Mesendoderm (in vitro differentiated cells): ENCODE results near the gene MAP3K4.

Experiments used
- DNase-seq: peaks from one replicate; pipeline ENCODE4 v3.0.0; 2013
- H2AK5ac ChIP-seq: 2 replicates; pipeline ENCODE4 v1.6.1; 2013; ENCODE audit warnings: low read length, inconsistent platforms
- H2BK120ac ChIP-seq: 2 replicates; pipeline ENCODE4 v1.6.1; 2013; ENCODE audit warnings: low read depth, mild to moderate bottlenecking, low read length, moderate library complexity, mixed read lengths
- H2BK15ac ChIP-seq: replicated peaks from 2 replicates; pipeline ENCODE4 v1.6.1; 2013; ENCODE audit warnings: low read depth, mild to moderate bottlenecking, moderate library complexity
- H2BK5ac ChIP-seq: 2 replicates; pipeline ENCODE4 v1.6.1; 2013; ENCODE audit warnings: low read length, inconsistent platforms
- H3K18ac ChIP-seq: 2 replicates; pipeline ENCODE4 v1.6.1; 2013; ENCODE audit warnings: mild to moderate bottlenecking, low read length, mixed read lengths
- H3K23ac ChIP-seq: one replicate; pipeline ENCODE4 v1.6.1; 2013; ENCODE audit warnings: low read length
- H3K27ac ChIP-seq: 2 replicates; pipeline ENCODE4 v1.5.1; 2013; ENCODE audit warnings: low read depth, mild to moderate bottlenecking, inconsistent platforms, low read length, moderate library complexity
- H3K27me3 ChIP-seq: 2 replicates; pipeline ENCODE4 v1.6.1; 2013; ENCODE audit warnings: low read length, control low read depth, mild to moderate bottlenecking, inconsistent platforms; ENCODE audit not compliant: insufficient read depth, poor library complexity
- H3K36me3 ChIP-seq: 2 replicates; pipeline ENCODE4 v1.6.1; 2013; ENCODE audit warnings: low read length, inconsistent platforms; ENCODE audit not compliant: control insufficient read depth, insufficient read depth
- H3K4ac ChIP-seq: one replicate; pipeline ENCODE4 v1.6.1; 2013; ENCODE audit warnings: low read depth, mild to moderate bottlenecking, low read length, moderate library complexity
- H3K4me1 ChIP-seq: 2 replicates; pipeline ENCODE4 v1.6.1; 2013; ENCODE audit warnings: low read depth, low read length, inconsistent platforms; ENCODE audit not compliant: control insufficient read depth
- H3K4me2 ChIP-seq: 2 replicates; pipeline ENCODE4 v1.6.1; 2013; ENCODE audit warnings: low read length
- H3K4me3 ChIP-seq: 2 replicates; pipeline ENCODE4 v1.5.1; 2013; ENCODE audit warnings: mild to moderate bottlenecking, low read length
- H3K56ac ChIP-seq: one replicate; pipeline ENCODE4 v1.6.1; 2013; ENCODE audit warnings: low read length
- H3K79me1 ChIP-seq: 2 replicates; pipeline ENCODE4 v1.6.1; 2013; ENCODE audit warnings: low read length, inconsistent platforms
- H3K79me2 ChIP-seq: 2 replicates; pipeline ENCODE4 v1.6.1; 2013; ENCODE audit warnings: mild to moderate bottlenecking, low read length; ENCODE audit not compliant: control insufficient read depth, insufficient read depth
- H3K9ac ChIP-seq: 2 replicates; pipeline ENCODE4 v1.6.1; 2013; ENCODE audit warnings: low read length, inconsistent platforms
- H4K5ac ChIP-seq: one replicate; pipeline ENCODE4 v1.6.1; 2013; ENCODE audit warnings: low read length
- H4K8ac ChIP-seq: one replicate; pipeline ENCODE4 v1.6.1; 2013; ENCODE audit warnings: low read depth, mild to moderate bottlenecking, control low read depth, low read length, moderate library complexity
- WGBS: extraction: QIAGEN DNeasy Blood & Tissue Kit; methylation state at CpG from one replicate; pipeline ENCODE4 v1.1.7; 2013; ENCODE audit warnings: low lambda C conversion rate, missing lambda C conversion rate; ENCODE audit not compliant: insufficient coverage; ENCODE audit errors: extremely low coverage; 5-methylcytosine and 5-hydroxymethylcytosine counted together

The MAP3K4 gene

DNA sequence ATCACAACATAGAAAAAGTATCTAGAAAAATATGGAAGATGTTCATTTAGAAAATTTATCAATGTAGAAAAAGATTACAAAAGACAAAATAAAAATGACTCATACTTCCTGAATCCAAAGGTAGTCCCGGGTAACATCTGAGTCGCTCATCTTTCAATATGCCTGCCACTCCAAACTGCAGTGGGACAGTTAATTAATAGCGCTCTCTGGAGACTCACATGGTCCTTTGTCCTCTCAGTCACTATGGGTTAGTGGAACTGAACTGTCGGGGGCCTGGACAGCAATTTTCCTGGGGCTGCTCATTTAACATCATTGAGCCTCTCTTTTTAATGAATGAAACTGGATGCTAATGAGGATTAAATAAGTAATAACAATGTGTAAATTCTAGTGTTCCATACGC is 103.4 kb downstream of the MAP3K4 start:
- Histone ChIP-seq H3K56ac (no peak overlapping the region), H2AK5ac (no peak overlapping the region), H3K4me1 (no peaks in the 10 kb centered on the region), H2BK15ac (no peak overlapping the region), H3K79me2 (no peaks in the 10 kb centered on the region), H3K36me3 (peaks cover 5% of the 10 kb centered on the region), H2BK5ac (no peak overlapping the region), H3K27ac (no peak overlapping the region), H3K4me2 (no peak overlapping the region), H3K4ac (no peak overlapping the region), H3K9ac (no peak overlapping the region), H4K5ac (no peak overlapping the region), H2BK120ac (no peak overlapping the region), H3K4me3 (no peak overlapping the region), H3K18ac (no peak overlapping the region), H3K23ac (no peak overlapping the region), H3K27me3 (no peaks in the 10 kb centered on the region), H4K8ac (no peak overlapping the region), H3K79me1 (no peaks in the 10 kb centered on the region)
- no peak for DNase-seq
- no CpG with 5 or more reads among the region's 5 CpGs for WGBS

DNA sequence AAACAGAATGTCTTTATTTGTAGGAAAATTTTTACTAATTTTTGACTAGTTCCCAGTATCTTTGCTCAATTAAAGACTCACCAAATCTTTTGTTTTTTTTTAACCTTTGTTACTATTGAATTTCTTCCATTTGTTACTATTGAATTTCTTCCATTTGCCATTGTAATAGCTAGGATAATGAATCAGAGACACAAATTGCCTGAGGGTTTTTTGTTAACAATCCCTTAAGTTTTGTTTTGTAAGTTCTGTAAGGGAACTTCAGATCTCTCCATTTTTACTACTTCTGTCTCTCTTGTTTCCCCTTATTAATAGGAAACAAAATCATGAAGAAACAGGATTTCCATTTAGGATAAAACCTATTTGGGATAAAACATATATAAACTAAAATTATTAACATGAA is 104.3 kb downstream of the MAP3K4 start:
- H3K4me1 ChIP-seq = no peaks in the 10 kb centered on the region
- no peaks in the 10 kb centered on the region for H3K27me3 ChIP-seq
- H3K36me3 ChIP-seq = peaks cover 5% of the 10 kb centered on the region
- H3K4me2 ChIP-seq = no peak overlapping the region
- H4K5ac ChIP-seq = no peak overlapping the region
- no peaks in the 10 kb centered on the region for H3K79me1 ChIP-seq
- no peak overlapping the region for H3K27ac ChIP-seq
- no peak overlapping the region for H3K56ac ChIP-seq
- H3K79me2 ChIP-seq = no peaks in the 10 kb centered on the region
- H3K9ac ChIP-seq = no peak overlapping the region
- no peak overlapping the region for H4K8ac ChIP-seq
- no peak overlapping the region for H2BK15ac ChIP-seq
- no peak overlapping the region for H2AK5ac ChIP-seq
- no peak overlapping the region for H3K4me3 ChIP-seq
- H3K23ac ChIP-seq = no peak overlapping the region
- H3K4ac ChIP-seq = no peak overlapping the region
- DNase-seq = no peak
- no peak overlapping the region for H3K18ac ChIP-seq
- no peak overlapping the region for H2BK5ac ChIP-seq
- no peak overlapping the region for H2BK120ac ChIP-seq

DNA sequence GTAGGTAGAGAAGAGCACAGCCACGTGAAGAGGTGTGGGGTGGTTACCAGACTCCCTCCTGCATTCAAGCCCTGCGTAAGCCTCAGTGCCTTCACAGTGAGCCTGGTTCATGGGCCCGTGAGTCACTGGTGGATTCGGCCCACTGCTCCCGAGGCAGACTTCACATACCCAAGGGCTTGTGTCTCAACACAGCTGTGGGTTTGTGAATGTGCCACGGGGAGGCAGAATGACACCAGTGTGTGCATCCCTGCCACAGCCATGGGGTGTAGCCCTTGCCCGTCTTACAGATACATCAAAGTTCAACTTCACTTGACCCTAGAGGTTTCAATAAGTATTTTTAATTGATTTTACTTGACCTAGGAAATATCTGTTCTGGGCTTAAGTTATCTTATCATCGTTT is 108.5 kb downstream of the MAP3K4 start:
- no peak for DNase-seq
- Histone ChIP-seq H3K4me1 (no peaks in the 10 kb centered on the region), H2BK5ac (no peak overlapping the region), H3K4ac (no peak overlapping the region), H3K4me3 (no peak overlapping the region), H3K36me3 (peaks cover 5% of the 10 kb centered on the region), H4K5ac (no peak overlapping the region), H3K79me1 (no peaks in the 10 kb centered on the region), H4K8ac (no peak overlapping the region), H3K4me2 (no peak overlapping the region), H3K27me3 (no peaks in the 10 kb centered on the region), H3K56ac (no peak overlapping the region), H3K79me2 (no peaks in the 10 kb centered on the region), H3K18ac (no peak overlapping the region), H2BK15ac (no peak overlapping the region), H3K27ac (no peak overlapping the region), H2BK120ac (no peak overlapping the region), H3K23ac (no peak overlapping the region), H2AK5ac (no peak overlapping the region), H3K9ac (no peak overlapping the region)
- WGBS = no CpG with 5 or more reads among the region's 8 CpGs

DNA sequence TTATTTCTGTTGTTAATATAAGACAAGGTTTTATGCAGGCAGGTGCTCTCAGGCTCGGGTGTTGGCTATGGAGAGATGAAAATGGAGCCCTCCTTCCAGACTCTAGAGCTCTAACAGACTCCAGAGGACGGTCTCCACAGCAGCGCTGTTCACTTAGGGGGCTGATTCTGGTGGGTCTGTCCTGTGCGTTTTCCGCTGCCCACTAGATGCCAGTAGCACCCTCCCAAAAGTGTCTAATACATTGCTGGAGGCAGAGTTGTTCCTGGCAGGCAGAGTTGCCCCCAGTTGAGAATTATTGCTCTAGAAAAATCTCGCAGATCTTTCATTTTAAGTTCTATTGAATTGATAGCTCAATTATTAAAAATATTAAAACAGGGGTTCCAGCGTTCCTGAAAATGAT is 109.9 kb downstream of the MAP3K4 start:
- Histone ChIP-seq H2BK120ac (no peak overlapping the region), H3K27me3 (no peaks in the 10 kb centered on the region), H3K27ac (no peak overlapping the region), H2BK15ac (no peak overlapping the region), H3K36me3 (peaks cover 6% of the 10 kb centered on the region), H3K18ac (no peak overlapping the region), H3K4ac (no peak overlapping the region), H2AK5ac (no peak overlapping the region), H2BK5ac (no peak overlapping the region), H3K4me2 (no peak overlapping the region), H3K56ac (no peak overlapping the region), H3K79me1 (no peaks in the 10 kb centered on the region), H3K9ac (no peak overlapping the region), H3K4me3 (no peak overlapping the region), H3K4me1 (no peaks in the 10 kb centered on the region), H4K8ac (no peak overlapping the region), H3K23ac (no peak overlapping the region), H3K79me2 (no peaks in the 10 kb centered on the region), H4K5ac (no peak overlapping the region)
- DNase-seq = peak; percentile 17
- WGBS = no CpG with 5 or more reads among the region's 7 CpGs

DNA sequence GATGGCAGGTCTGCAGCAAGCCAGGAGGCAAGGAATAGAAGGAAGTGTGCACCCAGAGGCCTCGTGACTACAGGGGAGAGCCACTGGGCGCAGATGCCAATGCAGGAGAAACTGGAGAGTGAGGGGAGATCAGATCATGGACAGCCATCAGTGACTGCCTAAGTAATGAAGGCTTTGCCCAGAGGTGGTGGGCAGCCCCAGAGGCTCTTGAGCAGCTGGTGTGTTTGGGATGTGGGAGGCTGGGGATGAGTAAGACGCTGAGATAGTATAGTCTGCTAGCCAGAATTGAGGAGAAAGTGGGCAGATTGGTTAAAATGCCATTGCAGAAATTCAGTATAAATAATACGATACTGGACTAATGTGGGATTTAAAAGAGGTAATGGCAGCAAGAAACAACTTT is 111.9 kb downstream of the MAP3K4 start:
- Histone ChIP-seq H3K18ac (no peak overlapping the region), H3K79me2 (no peaks in the 10 kb centered on the region)

DNA sequence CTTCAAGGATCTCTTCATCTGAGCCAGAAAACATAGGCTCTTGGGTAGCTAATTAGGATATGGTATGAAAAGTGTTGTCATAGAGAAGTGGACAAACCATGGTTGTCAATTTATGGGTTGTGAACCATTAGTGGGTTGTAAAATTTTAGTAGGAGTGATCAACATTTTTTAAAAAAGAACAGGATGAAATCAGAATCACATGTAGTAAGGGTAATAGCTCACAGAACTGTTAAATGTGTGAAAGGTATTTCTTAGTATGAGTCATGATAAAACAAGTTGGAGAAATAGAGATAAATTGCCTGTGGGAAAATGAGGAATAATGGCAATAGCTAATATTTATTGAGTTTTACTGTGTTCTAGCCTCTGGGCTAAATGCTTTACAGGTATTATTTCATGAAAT is 113.4 kb downstream of the MAP3K4 start:
- Histone ChIP-seq H3K79me2 (no peaks in the 10 kb centered on the region), H3K4me3 (no peak overlapping the region), H2BK120ac (no peak overlapping the region), H2BK15ac (no peak overlapping the region), H3K79me1 (no peaks in the 10 kb centered on the region), H4K5ac (no peak overlapping the region), H3K4me1 (no peaks in the 10 kb centered on the region), H4K8ac (no peak overlapping the region), H3K4ac (no peak overlapping the region), H3K56ac (no peak overlapping the region), H2AK5ac (no peak overlapping the region), H3K27me3 (no peaks in the 10 kb centered on the region), H3K23ac (no peak overlapping the region), H3K4me2 (no peak overlapping the region), H3K9ac (no peak overlapping the region), H3K27ac (no peak overlapping the region), H3K18ac (no peak overlapping the region), H3K36me3 (peaks cover 18% of the 10 kb centered on the region), H2BK5ac (no peak overlapping the region)
- DNase-seq = no peak

More for the DNA sequence above, 111.9 kb downstream of the MAP3K4 start:
- Histone ChIP-seq H3K4ac (no peak overlapping the region), H3K4me2 (no peak overlapping the region), H3K23ac (no peak overlapping the region), H3K36me3 (peaks cover 10% of the 10 kb centered on the region), H3K79me1 (no peaks in the 10 kb centered on the region), H2BK5ac (no peak overlapping the region), H2AK5ac (no peak overlapping the region), H3K9ac (no peak overlapping the region), H3K27me3 (no peaks in the 10 kb centered on the region), H4K5ac (no peak overlapping the region), H3K4me1 (no peaks in the 10 kb centered on the region), H2BK15ac (no peak overlapping the region), H3K4me3 (no peak overlapping the region), H3K27ac (no peak overlapping the region), H3K56ac (no peak overlapping the region), H2BK120ac (no peak overlapping the region), H4K8ac (no peak overlapping the region)
- no CpG with 5 or more reads among the region's 4 CpGs for WGBS
- no peak for DNase-seq
